Activated CD8-positive, alpha-beta memory T cell treated with anti-CD3 and anti-CD28 coated beads for 24 hours (primary cell): ENCODE data around the gene COMT.
A peak's percentile ranks its signal among the peaks of the same experiment; 100 is the strongest.

Experiments
- DNase-seq: peaks from one replicate; pipeline ENCODE4 v3.0.0-alpha.2; 2020

Gene COMT

DNA sequence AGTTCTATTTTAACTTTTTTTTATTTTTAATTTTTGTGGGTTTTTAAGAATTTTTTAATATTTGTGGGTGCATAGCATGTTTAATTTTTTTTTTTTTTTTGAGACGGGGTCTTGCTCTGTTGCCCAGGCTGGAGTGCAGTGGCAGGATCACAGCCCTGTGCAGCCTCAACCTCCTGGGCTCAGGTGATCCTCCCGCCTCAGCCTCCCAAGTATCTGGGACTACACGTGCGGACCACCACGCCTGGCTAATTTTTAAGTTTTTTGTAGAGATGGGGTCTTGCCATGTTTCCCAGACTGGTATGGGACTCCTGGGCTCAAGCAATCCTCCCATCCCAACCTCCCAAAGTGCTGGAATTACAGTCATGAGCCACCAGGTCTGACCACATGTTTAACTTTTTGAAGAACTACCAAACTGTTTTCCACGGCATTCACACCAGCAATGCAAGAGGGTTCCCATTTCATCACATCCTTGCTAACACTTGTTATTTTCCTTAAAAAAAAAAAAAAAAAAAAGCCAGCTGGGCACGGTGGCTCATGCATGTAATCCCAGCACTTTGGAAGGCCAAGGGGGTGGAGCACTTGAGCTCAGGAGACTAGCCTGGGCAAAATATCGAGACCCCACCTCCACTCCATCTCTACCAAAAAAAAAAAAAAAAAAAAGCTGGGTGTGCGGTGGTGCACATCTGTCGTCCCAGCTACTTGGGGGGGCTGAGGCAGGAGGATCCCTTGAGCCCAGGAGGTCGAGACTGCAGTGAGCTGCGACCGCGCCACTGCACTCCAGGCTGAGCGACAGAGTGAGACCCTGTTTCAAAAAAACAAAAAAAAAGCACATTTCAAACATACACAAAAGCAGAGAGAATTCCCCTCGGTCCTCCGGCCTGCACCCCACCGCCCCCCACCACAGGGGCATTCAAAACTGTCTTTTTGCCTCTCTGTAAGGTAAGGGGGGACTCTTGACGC, 16.8 kb downstream of the COMT start:
- no peak for DNase-seq

DNA sequence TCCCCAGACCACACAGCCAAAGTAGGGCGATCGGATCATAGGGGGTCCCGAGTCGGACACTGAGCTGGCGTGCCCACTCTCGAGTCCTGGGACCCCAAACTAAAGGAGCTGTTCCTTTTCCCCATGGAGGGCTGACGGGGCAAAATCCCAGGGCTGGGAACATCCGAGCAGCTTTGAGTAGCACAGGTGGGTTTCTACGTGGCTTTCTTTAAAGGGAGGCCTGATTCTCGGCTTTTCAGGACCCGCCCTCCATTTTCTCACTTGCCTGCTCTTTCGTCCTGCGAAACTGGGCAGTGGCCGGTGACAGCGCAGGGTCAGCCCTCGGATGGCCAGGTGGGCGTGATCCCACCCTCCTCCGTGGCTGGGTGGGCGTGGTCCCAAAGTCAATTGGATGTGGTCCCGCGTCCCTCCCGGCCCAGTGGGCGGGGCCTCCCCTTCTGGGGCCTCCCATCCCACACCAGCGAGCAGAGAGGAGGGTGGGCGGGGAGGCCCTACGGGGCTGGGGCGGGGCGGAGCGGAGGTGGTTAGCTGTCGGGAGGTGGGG, 17.5 kb downstream of the COMT start:
- no peak for DNase-seq

DNA sequence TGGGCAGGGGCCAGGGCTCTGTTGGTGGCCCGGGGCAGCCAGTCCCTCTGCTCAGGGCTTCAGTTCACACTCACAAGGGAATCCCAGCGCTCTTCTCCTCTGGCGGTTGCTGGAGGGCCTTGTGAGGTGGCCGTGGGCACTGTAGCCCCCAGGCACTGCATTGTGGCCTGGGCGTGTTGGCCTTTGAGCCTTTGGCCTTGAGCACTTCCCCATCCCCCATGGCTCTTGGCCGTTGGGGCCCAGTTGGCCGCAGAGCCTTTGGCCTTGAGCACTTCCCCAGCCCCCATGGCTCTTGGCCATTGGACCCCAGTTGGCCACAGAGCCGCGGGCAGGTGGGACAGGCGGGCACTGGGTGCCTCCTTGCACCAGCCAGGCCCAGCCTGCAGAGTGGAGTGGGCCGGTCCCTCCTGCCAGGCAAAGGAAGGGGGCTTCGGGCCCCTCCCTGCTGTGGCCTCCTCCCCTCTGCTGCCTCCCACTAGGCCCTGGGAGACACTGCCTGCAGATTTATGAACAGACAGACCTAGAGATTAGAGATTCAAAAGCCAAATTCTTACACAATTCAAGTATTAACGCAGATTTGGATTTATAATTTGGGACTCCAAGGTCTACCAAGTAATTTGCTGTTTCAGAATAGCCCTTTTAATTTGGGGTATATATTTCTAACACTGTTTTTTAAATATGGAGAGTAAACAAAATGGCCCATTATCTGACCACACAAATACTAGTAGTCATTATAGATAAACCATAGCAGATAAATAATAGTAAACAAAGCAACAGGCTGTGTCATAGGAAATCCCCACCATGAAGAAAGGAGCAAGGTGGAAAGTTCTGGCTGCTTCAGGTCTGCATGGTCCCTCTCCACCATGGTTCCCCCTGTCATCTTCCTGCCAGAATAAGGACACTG, 18.3 kb downstream of the COMT start:
- no peak for DNase-seq

DNA sequence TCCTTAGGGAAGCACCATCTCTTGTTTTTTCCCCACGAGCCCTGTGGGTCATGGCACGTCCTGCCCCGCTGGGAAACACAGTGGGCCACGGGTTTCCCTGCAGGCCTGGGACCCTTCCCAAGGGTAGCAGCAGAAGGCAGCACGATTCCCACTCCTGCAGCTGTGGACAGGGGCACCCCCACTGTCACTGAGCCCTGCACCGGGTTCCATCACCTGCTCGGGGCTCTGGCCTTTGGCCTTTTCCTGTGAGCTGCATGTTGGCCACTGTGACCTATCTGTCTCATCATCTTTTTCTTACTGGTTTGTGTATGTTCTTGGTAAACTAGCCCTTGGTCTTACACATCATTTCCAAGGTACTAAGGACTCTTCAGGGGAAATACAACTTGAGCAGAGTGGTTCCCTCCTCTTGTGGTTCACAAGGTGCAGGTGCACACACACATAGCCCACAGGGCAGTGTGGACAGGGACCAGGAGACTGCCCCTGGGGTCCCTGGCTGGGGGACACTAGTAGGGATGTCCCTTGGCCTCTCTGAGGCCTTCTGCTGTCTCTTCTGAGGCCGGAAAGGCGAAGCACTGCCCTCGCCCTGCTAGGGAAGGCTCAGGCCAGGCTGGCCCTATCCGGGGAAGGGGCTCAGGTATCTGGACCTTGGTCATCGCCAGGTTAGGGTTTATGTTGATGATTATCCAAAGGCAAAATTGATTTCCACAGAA, 19.1 kb downstream of the COMT start:
- DNase-seq: no peak

DNA sequence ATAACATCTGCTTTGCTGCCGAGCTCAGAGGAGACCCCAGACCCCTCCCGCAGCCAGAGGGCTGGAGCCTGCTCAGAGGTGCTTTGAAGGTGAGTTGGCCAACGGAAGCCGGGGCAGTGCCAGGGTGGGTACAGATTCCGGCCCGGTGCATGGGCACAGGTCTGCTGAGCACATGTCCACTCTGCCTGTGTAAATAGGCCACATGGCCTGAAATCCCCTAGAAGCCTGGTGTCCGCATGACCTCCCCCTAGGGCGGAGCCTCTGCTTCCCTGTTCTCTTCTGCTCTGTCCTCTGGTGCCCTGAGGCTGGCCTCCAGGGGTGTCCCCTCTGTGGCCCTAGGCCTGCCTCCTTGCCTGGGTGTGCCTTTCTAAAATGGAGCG, 19.6 kb downstream of the COMT start:
- no peak for DNase-seq

DNA sequence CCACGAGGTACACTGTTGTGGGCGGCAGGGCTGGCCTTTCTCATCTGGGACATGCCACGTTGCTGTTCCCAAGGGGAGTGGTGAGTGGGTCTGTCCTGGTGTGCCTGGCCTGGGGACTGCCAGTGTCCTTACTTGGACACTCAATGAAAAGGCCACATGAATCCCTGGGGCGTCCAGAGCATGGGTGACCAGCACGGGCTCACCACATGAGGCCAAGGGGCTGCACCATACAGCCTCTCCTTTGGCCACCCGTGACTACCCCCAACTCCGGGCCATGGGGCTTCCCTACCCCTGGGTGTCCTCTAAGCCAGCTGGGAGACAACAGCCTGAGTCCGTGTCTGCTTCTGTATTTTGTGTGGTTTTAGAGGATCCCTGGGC, 20.3 kb downstream of the COMT start:
- DNase-seq: no peak

DNA sequence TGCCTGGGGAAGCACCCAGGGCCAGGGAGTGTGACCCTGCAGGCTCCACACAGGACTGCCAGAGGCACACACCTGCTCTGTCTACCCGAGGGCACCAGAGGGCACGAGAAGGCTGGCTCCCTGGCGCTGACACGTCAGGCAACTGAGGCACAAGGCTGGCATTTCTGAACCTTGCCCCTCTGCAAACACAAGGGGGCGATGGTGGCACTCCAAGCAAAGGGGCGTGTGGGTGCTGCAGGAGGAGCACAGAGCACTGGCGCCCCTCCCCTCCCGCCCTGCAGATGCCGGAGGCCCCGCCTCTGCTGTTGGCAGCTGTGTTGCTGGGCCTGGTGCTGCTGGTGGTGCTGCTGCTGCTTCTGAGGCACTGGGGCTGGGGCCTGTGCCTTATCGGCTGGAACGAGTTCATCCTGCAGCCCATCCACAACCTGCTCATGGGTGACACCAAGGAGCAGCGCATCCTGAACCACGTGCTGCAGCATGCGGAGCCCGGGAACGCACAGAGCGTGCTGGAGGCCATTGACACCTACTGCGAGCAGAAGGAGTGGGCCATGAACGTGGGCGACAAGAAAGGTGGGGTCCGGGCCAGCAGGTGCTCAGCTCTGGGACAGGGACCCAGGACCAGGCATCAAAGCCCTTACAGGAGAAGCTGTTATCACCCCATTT, 20.8 kb downstream of the COMT start:
- peak; percentile 82 for DNase-seq

DNA sequence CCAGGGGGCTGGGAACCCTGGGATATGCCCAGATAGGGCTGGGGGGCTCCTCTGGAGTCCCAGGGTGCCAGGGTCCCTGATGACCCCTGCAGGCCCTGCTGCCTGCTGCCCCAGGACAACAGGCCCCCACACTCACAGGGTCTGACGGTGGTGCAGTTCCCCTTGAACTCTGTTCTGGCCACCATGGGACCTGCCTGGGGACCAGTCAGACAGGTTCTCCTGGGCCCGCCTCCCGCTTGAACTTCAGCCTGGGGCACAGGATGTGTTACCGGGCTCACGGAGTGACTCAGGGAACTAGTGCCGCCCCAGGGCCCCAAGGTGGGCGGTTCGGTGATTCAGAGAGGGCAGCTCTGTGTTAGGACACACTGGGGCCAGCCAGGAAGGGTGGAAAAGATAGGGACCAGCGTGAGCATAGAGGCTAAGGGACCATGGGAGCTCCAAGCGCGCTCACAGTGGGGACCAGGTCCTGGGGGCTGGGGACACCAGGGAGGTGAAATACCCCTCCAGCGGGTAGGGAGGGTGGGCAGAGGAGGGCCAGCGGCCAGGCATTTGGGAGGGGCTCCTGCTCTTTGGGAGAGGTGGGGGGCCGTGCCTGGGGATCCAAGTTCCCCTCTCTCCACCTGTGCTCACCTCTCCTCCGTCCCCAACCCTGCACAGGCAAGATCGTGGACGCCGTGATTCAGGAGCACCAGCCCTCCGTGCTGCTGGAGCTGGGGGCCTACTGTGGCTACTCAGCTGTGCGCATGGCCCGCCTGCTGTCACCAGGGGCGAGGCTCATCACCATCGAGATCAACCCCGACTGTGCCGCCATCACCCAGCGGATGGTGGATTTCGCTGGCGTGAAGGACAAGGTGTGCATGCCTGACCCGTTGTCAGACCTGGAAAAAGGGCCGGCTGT, 21.6 kb downstream of the COMT start:
- DNase-seq: no peak

DNA sequence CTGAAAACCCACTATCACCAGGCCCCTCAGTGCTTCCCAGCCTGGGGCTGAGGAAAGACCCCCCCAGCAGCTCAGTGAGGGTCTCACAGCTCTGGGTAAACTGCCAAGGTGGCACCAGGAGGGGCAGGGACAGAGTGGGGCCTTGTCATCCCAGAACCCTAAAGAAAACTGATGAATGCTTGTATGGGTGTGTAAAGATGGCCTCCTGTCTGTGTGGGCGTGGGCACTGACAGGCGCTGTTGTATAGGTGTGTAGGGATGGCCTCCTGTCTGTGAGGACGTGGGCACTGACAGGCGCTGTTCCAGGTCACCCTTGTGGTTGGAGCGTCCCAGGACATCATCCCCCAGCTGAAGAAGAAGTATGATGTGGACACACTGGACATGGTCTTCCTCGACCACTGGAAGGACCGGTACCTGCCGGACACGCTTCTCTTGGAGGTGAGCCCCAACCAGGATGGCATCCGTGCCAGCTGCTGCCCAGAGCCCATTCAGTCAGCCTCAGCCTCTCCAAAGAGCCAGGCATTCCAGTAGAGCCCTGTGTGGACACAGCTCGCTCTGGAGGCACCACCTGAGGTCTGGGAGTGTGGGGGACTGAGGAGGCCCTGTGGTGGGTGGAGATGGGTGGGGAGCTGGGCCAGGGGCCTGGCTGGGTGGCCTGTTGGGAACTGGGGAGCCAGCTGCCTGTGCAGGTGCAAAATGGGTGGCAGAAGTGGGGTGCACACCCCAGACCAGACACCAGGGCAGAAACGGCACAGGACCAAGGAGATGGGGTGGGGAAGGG, 22.5 kb downstream of the COMT start:
- no peak for DNase-seq

DNA sequence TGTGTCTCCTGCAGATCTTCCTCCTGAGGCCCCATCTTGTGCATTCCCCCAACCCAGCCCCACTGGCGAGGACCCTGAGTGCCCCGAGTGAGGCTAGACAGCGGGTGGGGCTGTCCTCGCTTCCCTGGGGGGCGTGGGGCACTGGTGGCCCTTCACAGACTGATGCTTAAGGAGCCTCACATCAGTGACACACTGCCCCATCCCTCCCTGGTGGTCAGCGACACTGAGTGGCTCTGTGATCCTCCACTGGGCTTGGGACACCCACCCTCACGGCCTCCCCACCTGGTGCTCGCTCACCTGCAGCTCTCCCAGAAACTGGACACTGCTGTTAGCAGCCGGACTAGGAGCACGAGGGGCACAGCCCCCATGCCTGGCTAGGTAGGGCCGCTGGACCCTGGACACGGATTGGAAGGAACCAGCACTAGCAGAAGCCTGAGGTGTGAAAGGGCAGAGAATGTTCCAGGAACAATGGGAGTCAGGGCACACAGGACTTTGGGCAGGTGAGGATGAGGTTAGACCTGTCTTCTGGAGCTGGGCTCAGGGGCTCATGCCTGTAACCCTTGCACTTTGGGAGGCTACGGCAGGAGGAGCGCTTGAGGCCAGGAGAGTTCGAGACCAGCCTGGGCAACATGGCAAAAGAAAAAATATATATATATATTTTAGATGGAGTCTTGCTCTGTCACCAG, 23.3 kb downstream of the COMT start:
- no peak for DNase-seq

DNA sequence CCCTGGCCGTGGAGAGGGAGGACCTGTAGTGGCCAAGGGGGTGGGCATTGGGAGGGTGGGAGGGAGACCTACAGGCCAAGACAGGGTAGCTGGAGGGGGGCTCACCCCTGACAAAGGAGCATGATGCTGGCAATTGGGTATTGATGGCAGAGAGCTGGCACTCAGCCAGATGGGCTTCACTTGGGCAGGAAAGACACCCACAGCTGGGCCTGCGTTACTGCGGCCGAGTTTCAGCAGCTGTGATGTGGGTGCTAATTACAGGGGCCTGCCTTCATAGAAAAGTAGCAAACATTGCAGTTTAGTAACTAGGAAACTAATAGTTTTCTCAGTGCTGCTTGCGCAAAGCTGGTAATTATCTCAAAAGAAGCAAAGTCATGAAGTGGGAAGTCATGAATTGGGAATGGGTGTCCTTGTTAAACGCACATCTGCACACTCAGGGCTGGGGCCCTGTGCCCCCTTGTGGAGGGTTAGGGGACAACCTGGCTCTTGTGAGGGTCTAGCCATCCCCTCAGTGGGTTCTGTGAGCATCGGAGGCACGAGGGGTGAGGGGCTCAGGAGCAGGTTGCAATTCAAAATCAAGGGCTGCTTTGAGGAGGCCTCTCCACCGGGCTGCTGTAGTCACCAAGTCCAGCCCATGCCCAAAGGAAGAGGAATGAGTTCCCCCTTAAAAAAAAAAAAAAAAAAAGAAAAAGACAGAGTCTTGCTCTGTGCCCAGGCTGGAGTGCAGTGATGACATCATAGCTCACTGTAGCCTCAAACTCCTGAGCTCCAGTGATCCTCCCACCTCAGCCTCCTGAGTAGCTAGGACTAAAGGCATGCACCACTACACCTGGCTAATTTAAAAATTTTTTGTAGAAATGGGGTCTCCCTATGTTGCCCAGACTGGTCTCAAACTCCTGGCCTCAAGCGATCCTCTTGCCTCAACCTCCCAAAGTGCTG, 24.5 kb downstream of the COMT start:
- DNase-seq: no peak

DNA sequence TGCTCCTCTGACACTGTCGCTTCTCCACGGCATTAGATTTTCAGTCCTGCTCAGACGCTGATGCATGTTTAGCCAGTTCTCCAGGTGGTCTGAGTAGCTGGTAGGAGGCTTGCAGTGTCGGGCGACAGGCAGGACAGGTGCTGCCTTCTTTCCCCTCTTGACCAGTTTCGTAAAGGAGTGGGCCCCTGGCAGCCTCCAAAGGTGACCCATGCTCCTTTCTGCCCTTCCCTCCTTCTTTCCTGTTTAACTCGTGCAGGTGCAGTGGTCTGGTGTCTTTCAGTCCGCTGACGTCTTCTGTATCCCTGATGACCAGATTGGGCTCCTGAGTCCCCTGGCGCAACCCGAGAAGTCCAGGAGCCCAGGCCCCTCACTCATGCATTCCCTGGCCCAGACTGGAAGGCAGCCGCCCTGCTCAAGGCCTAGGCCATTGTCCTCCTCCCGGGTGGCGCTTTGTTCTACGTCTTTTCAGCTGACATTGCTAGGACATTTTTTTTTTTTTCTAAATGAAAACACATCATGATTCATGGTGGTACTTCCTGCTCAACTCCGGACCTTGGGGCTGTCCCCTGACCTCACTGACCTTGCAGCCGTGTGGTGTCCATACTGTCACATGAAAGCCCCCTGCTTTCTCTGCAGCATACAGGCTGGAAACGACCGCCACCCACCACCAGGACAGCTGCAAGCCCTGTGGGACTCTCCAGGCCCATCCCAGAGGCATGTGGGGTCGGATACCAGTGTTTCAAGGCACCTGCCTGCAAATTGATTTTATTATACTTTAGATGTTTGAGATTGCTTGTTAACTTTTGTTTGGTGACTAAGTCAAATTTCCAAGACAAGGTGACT, 25.6 kb downstream of the COMT start:
- DNase-seq: no peak

DNA sequence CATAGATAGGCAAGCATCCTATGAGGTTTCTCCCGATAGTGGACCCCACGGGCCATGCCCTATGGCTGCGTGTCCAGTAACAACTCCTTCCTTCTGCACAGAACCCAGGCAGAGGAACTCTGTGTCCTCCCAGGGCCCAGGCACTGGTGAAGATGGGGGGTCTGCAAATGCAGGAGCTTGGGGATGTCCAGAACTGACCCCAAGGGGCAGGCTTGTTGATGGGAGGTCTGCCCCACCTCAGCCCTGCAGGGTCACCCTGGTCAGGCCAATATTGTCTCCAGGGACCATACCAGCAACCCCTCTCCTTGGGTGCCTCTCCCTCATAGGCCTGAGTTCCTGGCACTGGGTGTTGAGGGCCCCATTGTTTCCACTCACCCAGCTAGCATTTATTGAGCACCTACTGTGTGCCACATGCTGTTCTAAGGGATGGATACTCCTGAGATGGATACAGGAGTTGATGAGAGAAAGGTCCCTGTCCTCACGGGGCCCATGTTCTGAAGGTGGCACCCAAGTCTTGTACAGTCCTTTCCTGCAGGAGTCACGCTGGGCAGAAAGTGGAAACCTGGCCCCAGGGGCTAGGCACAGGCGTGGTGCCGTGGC, 26.4 kb downstream of the COMT start:
- no peak for DNase-seq

DNA sequence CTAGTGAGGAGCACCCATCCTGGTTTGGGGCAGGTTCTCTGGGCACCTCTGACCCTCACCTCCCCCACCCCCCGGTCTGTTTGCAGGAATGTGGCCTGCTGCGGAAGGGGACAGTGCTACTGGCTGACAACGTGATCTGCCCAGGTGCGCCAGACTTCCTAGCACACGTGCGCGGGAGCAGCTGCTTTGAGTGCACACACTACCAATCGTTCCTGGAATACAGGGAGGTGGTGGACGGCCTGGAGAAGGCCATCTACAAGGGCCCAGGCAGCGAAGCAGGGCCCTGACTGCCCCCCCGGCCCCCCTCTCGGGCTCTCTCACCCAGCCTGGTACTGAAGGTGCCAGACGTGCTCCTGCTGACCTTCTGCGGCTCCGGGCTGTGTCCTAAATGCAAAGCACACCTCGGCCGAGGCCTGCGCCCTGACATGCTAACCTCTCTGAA, 26.9 kb downstream of the COMT start:
- DNase-seq: no peak

DNA sequence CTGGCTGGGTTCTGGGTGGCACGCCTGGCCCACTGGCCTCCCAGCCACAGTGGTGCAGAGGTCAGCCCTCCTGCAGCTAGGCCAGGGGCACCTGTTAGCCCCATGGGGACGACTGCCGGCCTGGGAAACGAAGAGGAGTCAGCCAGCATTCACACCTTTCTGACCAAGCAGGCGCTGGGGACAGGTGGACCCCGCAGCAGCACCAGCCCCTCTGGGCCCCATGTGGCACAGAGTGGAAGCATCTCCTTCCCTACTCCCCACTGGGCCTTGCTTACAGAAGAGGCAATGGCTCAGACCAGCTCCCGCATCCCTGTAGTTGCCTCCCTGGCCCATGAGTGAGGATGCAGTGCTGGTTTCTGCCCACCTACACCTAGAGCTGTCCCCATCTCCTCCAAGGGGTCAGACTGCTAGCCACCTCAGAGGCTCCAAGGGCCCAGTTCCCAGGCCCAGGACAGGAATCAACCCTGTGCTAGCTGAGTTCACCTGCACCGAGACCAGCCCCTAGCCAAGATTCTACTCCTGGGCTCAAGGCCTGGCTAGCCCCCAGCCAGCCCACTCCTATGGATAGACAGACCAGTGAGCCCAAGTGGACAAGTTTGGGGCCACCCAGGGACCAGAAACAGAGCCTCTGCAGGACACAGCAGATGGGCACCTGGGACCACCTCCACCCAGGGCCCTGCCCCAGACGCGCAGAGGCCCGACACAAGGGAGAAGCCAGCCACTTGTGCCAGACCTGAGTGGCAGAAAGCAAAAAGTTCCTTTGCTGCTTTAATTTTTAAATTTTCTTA, 27.8 kb downstream of the COMT start:
- no peak for DNase-seq

DNA sequence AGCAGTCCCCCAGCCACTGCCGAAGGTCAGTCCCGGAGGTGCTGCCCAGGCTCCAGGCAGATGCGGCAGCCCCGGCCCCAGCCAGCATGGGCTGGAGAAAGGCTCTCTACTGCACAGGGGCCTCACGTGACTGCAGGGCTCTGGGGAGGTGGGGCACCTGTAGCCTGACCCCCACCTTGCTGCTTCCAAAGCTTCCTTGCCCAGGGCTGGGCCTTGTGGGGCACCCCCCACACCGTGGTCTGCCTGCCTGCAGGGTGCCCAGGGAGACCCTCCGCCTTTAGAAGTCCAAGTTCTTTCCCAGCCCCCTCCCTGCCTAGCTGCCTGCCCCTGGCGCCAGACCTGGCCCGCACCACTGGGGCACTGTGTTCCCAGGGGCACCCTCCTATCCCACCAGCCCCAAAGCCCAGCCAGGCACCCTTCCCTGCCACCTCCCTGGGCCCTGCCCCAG, 28.5 kb downstream of the COMT start:
- no peak for DNase-seq
